GM19238 (cell line): ENCODE data around the gene CIC.
"Not testable (repeated sequence)": the region's sequence is repeated elsewhere in the genome, so short reads cannot be mapped to it uniquely, and the experiment has no call there.

Experiments used
- DNase-seq: peaks from one replicate; pipeline ENCODE4 v3.0.0; 2011; ENCODE audit warnings: low spot score; ENCODE audit not compliant: insufficient read length

The CIC gene

DNA sequence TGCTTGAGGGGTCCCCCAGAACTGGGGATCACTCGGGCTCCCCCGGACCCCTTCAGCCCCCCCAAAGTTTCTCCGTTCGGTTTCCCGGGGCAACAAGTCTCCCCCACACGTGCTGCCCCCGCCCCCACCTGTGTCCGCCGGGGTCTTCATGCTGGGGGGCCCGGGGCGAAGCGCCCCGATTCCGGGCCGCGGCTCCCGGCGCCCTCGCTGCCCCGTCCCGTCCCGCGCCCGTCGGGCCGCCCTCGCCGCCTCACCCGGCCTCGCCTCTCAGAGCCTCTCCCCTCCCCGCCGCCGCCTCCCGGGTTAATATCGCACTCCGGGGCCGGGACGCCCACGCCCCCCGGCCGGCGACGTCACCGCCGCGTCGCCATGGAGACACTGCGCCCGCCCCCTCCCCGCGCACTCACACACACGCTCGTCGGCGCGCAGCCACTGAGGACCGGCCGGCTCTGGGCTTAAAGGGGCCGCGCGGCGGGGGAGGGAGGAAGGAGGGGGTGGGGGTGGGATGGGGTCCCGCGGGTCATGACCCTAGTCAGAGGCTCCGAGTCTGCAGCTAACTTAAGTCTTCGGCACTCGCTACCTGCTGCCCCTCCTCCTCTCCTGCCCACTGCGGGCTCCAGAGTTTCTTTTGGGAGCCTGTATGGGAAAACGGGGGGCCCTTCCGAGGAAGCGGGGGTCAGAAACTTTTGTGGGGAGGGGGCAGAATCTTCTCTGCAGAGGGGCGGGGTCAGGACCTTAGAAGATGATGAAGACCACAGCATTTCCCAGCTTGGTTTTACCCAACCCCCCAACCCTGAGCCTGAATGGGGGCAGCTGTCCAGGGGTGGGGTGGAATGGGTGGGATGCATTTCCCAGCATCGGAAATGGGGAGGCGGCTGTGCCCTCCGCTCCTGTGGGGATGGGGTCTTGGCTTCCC lies 13.9 kb upstream of the CIC start, which contains the start of gene ERF:
ERF (minus strand) TSS at position 279 of the 916 bp plus-strand sequence; CDS start at position 150, 129 bp downstream.
- peak; percentile 97 for DNase-seq

DNA sequence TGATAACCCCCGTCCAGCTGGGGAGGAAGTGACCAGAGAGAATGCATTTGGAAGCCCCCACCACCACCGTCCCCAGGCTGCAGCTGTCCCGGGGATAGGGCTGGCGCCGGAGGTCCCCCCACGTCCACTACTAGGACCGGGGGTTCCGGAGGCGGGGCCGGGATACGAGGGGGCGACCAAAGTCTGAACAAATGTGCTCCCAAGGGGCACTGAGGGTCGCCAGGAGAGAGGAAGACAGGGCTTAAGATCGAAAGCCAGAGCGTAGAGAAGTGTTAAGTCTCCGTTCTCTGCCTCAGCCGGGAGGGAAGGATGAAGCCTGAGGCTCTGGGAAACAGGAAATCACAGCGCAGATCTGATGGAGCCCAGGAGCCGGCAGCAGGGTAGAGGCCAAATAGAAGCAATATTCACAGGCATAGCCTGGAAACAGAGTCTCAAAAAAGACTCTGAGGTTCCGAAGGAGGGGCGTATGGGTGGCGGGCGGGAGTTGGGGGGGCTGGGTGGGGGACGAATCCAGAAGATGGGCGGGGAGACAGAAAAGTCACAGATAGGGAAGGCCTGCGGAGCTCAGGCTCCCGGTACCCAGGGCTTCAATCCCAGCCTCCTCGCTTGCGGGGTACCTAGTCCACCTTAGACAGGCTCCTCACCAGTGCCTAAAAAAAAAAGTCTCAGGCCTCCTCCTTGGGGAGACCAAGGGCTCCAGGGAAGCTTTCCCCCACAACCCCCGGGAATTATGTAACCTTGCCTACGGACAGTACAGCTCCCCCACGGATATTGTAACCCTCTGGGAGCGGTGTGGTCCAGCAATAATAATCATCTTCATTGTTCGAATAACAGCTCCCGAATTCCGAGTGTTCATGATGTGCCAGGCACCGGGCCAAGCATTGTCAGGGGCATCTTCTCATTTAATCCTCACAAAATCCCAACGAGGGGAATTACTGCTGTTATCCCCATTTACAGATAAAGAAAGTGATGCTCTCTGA lies 13.0 kb upstream of the CIC start:
- DNase-seq = no peak

DNA sequence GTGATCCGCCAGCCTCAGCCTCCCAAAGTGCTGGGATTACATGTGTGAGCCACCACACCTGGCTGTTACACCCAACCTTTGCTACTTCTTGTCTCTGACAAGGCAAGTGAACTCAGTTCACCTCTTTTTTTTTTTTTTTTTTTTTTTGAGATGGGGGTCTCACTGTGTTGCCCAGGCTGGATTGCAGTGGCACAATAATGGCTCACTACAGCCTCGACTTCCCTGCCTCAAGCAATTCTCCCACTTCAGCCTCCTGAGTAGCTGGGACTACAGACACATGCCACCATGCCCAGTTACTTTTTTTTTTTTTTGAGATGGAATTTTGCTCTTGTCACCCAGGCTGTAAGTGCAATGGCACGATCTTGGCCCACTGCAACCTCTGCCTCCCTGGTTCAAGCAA lies 11.2 kb upstream of the CIC start:
- not testable (repeated sequence) for DNase-seq

DNA sequence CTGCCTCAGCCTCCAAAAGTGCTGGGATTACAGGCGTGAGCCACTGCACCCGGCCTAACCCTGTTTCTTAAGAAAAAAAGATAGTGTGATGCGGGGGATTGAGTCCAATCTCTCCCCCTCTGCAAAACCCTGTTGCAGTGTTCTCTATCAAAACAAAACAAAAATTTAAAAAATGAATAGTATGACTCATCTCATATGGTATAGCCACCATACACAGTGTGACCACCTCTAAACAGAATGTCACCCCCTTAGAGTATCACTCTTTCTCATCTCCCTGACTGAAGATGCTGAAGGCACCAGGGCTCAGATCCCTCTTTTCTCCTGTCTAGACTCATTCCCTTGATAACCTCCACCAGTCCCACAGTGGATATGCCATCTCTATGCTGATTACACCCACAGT lies 7.3 kb upstream of the CIC start:
- no peak for DNase-seq

DNA sequence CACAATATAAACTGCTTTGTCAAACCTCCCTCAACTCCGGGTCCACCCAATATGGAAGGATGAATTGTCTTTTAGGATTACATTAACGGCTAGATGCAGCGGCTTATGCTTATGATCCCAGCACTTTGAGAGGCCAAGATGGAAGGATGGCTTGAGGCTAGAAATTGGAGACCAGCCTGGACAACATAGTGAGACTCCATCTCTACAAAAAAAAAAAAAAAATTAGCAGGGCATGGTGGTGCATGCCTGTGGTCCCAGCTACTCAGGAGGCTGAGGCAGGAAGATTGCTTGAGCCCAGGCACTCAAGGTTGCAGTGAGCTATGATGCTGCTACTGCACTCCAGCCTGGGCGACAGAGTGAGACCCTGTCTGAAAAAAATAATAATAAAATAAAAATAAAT lies 2.9 kb upstream of the CIC start:
- DNase-seq = not testable (repeated sequence)

DNA sequence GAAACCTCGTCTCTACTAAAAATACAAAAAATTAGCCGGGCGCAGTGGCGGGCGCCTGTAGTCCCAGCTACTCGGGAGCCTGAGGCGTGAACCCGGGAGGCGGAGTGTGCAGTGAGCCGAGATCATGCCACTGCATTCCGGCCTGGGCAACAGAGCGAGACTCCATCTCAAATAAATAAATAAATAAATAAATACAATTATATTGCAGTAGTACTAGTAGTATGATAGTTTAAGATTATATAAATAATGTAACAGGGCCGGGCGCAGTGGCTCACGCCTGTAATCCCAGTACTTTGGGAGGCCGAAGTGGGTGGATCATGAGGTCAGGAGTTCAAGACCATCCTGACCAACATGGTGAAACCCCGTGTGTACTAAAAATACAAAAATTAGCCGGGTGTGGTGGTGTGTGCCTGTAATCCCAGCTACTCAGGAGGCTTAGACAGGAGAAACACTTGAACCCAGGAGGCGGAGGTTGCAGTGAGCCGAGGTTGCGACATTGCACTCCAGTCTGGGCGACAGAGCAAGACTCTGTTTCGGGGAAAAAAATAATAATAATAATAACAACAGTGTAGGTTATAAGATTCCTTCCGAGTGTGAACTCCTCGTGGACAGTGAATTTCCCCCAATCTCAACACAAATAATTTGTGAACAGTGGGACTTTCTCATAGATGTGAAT lies 2.0 kb upstream of the CIC start:
- DNase-seq = not testable (repeated sequence)

DNA sequence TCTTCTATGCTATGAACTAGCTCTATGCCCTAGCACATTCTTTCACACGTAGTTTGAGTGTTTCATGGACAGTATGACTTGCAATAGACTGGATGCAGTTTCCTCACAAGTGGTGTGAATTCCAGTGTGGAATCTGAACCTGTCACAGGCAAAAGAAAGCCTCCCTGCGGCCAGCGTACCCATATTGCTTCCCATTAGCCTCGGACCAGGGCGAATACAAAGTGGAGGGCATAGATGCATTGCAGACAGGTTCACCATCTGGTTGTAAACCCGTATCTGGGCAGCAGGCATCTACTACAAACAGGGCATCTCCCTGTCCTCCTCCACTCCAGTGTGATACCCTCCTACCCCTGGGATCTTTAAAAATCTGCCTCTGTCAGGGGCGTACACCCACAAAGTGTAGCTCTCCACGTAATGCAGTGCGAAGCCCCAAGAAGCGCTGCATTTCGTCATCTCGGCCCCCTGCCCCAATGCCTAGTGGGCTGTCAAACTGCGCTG lies 1.4 kb upstream of the CIC start:
- no peak for DNase-seq

DNA sequence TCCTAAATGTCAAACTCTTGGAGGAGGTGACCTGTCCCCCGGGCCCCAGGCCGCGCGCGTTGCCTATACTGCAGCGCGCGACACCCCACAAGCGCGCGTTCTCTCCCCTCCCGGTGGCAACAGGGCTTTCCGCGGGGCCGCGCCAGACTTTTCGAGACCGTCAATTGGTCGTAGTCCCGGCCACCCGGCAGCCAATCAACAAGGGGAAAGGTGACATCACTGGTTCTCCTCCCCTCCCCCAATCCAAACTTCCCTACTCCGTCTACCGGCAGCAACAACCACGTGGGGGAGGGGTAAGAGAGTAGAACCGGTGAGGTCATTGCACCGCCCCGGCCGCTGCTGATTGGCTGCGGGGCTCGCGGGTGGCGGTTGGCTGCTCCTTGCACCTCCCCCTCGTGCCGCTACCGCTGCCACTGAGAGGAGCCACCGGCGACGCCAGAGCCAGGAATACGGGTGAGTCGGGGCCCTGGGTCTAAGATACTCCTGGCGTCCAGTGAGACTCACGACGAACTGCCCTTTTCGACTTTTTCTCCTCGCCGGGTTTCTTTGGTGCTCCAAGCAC lies 829 bp upstream of the CIC start:
- peak; percentile 93 for DNase-seq

DNA sequence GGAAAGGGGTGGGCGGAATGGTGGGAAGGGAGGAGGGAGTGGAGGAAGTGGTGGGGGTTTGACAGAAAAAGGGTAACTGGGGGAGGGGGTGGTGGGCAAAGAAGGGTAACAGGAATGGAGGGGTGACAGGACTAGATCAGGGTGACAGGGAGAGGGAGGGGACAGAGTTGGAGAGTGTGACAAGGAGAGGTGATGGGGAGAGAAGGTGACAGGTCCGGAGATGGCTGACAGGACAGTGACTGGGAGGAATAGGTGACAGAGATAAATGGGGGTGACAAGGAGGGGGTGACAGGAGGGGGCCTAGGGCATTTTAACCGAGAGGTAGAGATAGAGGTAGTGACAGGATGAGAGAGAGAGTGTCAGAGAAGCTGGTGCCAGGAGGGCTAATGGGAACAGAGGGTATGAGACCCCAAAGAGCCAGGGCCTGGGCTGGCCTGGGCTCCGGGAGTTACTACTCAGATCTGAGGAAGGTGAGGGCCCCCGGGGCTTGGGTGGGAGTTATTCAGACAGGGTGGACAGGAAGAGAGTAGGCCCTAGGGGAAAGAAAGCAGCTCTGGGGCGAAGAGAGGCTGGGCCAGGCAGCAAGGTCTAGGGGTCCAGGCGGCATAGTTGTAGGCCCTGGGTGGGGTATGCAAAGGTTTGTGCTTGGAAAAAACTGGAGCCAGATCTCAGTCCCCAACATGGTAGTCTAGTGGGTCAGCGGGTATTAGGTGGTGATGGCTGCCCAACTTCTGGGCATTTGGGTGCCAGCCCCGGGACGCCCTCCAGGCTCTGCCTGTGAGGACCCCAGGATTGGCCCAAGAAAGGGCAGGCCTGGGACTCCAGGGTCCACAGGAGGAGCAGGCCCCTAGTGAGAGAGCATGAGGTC lies 660 bp downstream of the CIC start:
- no peak for DNase-seq

DNA sequence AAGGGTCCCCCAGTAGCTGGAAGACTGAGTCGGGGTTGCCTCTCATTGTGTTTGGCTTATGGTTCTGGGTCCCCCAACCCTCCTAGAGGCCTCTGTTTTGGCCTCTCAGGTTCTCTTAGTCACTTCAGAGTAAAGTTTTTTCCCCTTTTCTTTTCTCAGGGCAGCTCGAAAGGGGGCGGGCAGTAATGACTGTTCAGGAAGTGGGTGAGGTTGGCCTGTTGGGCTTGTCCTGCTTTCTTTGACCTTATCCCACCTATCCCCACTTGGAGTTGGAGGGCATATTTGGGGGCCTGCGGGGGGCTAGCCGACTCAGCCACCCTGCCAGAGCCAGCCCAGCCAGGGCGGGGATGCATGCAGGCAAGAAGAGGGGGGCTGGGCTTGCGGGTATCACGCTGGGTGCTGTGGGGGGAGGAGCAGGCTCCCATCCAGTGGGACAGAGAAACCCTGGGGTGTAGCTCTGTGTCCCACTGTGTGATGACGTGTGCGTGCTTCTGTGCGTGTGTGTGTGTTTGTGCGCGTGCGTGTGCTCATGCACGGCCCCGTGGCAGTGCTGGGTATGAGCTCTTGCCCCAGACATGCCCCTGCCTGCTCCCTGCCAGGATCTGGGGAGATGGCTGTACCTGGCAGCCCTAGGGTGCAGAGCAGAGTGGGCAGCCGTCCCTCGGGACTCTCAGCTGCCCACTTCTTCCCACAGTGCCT lies 1.4 kb downstream of the CIC start:
- DNase-seq = peak; percentile 47

DNA sequence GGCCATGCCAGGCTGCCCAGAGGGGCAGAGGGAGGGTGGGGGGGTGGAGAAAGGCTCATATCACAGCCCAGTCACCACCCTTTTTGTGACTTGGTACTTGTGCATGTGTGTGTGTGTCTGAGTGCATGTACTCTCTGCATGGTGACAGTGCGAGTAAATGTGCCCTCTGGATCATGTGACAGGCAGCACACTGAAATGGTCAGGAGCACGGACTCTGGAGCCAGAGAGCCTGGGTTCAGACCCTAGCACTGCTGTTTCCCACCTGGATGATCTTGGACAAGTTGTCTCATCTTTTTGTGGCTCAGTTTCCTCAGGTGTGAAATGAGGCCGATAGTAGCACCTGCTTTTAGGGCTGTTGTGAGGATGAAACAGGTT lies 2.0 kb downstream of the CIC start:
- no peak for DNase-seq

DNA sequence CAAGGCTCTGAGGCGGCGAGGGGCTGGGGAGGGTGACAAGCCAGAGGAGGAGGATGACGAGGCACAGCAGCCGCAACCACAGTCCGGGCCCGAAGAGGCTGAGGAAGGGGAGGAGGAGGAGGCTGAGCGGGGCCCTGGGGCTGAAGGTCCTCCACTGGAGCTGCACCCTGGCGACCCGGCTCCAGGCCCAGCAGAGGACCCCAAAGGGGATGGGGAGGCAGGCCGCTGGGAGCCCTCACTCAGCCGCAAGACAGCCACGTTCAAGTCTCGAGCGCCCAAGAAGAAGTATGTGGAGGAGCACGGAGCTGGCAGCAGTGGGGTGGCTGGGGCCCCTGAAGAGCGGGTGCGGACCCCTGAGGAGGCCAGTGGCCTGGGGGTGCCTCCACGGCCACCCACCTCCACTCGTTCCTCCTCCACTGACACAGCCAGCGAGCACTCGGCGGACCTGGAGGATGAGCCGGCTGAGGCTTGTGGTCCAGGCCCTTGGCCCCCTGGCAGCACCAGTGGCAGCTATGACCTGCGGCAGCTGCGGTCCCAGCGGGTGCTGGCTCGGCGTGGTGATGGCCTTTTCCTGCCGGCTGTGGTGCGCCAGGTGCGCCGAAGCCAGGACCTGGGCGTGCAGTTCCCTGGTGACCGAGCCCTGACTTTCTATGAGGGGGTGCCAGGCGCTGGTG lies 2.9 kb downstream of the CIC start:
- DNase-seq = no peak

DNA sequence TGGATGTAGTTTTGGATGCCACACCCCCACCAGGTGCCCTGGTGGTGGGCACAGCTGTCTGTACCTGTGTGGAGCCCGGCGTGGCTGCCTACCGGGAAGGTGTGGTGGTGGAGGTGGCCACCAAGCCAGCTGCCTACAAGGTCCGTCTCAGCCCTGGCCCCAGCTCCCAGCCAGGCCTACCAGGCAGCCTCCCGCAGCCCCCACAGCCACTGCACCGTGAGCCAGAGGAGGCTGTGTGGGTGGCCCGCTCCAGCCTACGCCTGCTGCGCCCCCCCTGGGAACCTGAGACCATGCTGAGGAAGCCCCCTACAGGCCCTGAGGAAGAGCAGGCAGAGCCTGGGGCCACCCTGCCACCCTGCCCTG lies 3.5 kb downstream of the CIC start:
- no peak for DNase-seq

DNA sequence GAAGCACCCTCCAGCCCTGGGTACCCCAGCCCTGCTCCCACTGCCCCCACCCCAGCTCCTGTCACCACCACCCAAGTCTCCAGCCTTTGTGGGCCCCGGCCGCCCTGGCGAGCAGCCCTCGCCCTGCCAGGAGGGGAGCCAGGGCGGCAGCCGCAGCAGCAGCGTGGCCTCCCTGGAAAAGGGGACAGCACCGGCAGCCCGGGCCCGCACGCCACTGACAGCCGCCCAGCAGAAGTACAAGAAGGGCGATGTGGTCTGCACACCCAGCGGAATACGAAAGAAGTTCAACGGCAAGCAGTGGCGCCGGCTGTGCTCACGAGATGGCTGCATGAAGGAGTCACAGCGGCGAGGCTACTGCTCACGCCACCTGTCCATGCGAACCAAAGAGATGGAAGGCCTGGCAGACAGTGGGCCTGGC lies 3.9 kb downstream of the CIC start:
- DNase-seq = no peak

DNA sequence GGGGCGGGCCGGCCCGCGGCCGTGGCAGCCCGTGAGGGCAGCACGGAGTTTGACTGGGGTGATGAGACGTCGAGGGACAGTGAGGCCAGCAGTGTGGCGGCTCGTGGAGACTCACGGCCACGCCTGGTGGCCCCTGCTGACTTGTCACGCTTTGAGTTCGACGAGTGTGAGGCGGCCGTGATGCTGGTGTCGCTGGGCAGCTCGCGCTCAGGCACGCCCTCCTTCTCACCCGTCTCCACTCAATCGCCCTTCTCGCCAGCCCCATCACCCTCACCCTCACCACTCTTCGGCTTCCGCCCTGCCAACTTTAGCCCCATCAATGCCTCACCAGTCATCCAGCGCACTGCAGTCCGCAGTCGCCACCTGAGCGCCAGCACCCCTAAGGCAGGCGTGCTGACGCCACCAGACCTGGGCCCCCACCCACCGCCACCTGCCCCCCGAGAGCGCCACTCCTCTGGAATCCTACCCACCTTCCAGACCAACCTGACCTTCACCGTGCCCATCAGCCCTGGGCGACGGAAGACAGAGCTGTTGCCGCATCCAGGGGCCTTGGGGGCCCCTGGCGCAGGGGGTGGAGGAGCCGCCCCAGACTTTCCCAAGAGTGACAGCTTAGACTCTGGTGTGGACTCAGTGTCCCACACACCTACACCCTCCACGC lies 4.5 kb downstream of the CIC start:
- no peak for DNase-seq

DNA sequence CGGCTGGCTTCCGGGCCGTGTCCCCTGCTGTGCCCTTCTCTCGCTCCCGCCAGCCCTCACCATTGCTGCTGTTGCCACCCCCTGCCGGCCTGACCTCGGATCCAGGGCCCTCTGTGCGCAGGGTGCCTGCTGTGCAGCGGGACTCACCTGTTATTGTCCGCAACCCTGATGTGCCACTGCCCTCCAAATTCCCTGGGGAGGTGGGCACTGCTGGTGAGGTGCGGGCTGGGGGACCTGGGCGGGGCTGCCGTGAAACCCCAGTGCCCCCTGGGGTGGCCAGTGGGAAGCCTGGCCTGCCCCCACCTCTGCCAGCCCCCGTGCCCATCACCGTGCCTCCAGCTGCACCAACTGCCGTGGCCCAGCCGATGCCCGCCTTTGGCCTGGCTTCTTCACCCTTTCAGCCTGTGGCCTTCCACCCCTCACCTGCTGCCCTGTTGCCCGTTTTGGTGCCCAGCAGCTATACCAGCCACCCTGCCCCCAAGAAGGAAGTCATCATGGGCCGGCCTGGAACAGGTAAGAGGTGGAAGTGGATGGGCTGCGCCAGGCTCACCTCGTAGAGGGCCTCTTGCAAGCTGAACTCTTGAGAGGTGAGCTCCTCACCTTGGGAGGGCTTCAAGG lies 5.1 kb downstream of the CIC start:
- no peak for DNase-seq

DNA sequence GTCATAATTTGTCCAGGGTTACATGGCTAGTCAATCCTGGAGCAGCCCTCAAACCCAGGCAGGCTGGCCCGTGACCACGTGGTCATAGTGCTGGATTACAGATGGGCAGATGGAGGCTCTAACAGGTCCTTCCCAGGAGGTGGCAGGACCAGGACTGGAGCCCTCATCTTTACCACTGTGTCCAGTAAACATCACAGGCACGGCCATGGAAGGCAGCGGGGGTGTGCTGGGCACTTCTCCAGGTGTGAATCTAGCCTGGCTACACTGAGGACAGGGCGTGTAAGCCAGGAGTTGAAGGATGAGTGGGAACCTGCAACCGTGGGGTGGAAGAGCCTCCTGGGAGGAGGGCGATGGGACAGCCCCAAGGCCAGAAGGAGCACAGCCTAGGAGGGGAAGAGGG lies 6.1 kb downstream of the CIC start:
- no peak for DNase-seq

DNA sequence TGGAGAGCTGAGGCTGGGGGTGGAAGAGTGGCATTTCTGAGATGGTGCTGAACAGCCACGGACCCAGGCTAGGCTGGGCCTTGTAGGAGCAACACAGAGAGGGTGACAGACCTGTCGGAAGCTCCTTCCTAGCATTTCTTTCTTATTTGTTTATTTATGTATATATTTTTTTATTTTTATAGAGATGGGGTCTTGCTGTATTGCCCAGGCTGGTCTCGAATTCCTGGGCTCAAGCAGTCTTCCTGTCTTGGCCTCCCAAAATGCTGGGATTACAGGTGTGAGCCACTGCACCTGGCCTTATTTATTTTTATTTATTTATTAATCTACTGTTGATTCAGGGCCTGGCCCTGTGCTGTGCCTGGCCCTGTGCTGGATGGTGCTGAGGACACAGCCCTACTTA lies 6.5 kb downstream of the CIC start:
- no peak for DNase-seq
